ENCODE measurements around the gene ZNF292. TPM values are rescaled to one million over a fixed set of nuclear protein-coding genes. Genes with fewer than 3 reads are reported as not detected.

Gene ZNF292
- 13.9 and 18.7 TPM in 2 replicates for total RNA-seq

DNA sequence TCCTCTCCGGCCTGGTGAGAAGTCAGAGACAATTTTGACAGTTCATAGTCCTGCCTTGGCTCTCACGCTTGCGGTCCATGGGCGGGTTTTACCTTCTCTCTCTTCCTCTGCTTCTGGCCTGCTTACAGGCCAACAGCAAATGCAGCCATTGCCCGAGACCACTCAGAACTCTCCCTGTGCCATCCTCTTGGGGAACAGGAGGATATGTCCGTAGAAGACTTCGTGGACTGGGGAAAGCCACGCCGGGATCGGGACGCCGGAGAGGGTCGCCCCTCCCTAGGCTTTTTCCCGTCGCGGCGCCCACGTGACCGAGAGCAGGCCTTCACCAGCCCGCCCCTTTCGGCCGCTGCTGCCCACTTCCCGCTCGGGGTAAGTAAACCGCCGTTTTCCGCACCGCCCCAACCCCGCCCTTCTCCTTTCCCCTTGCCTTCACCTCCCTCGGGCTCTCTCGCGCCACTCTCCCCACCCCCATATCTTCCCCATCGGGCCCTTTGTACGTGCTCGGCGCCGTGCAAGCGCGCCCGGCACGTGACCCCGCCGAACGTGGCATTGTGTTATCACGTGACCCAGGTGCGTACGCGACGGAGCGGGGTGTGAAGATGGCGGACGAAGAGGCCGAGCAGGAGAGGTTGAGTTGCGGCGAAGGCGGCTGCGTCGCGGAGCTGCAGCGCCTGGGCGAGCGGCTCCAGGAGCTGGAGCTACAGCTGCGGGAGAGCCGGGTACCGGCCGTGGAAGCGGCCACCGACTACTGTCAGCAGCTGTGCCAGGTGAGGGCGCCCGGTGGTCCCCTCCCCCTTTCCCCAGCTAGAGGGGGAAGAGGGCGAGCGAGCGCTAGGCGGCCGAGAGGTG is at the start of gene ZNF292:
ZNF292 (plus strand) TSS at position 573 of the 849 bp plus-strand sequence; CDS start at position 600, 27 bp downstream.

Other genes with a start within 250 kb of the ZNF292 start
- not detected in 2 replicates for gene HTR1E, start 218.0 kb upstream of the ZNF292 start, total RNA-seq
- gene CGA, start 60.5 kb upstream of the ZNF292 start, total RNA-seq = not detected in 2 replicates
- 4.4 and 5.5 TPM in 2 replicates for gene SMIM8, start 167.0 kb downstream of the ZNF292 start, total RNA-seq
- not detected in 2 replicates for gene GJB7, start 173.7 kb downstream of the ZNF292 start, total RNA-seq
- gene C6orf163, start 189.2 kb downstream of the ZNF292 start, total RNA-seq = 1.5 and 2.1 TPM in 2 replicates